OCI-LY3 (cell line): ENCODE measurements around the gene MYT1.
"Not testable (repeated sequence)": the region's sequence is repeated elsewhere in the genome, so short reads cannot be mapped to it uniquely, and the experiment has no call there.

ENCODE experiments used
- CTCF ChIP-seq: fragments of 200-600, 300-600 bp; sonication (generic); IDR thresholded peaks from 2 replicates; pipeline ENCODE4 v1.5.1; 2014; ENCODE audit warnings: antibody characterized with exemption, low read length, low read depth
- EZH2phosphoT487 ChIP-seq: fragments of 200-600 bp; shearing (Covaris generic); IDR thresholded peaks from 2 replicates; pipeline ENCODE4 v1.6.1; 2018; ENCODE audit warnings: antibody characterized with exemption, mixed run types, low read depth

- TF ChIP-seq CTCF, EZH2phosphoT487: not testable (repeated sequence)
Observed at GRCh38 chr20:64286447-64287263, 122.4 kb downstream of the MYT1 start.
